Loucy (cell line): ENCODE results near the gene PPP1R14C.

ENCODE experiments used
- CTCF ChIP-seq: fragments of 200-600 bp; sonication (generic); conservative IDR thresholded peaks from 2 replicates; pipeline ENCODE4 v1.5.1; 2014; ENCODE audit warnings: mild to moderate bottlenecking, antibody characterized with exemption, low read length
- EZH2phosphoT487 ChIP-seq: fragments of 200-600 bp; IDR thresholded peaks from 2 replicates; pipeline ENCODE4 v1.6.1; 2018; ENCODE audit warnings: antibody characterized with exemption, mild to moderate bottlenecking, moderate library complexity, borderline replicate concordance

- TF ChIP-seq CTCF (no peak), EZH2phosphoT487 (no peak)
These were observed 110.6 kb downstream of the PPP1R14C start for GRCh38 chr6:150253489-150253888.
